H1 (cell line): Measurements from ENCODE around the gene GGA3.

Experiments used
- BCL11A ChIP-seq, 2 experiments: IDR thresholded peaks; one replicate each; pipeline ENCODE4 v1.6.1; 2011; ENCODE audit warnings: low read depth in 2 of 2, low read length in 2 of 2, mild to moderate bottlenecking in 2 of 2
- CBX5 ChIP-seq: fragments of 300-800, 300-1000 bp; sonication (generic); IDR thresholded peaks from 2 replicates; pipeline ENCODE4 v1.7.1; 2016; ENCODE audit warnings: antibody characterized with exemption, low read length, low read depth
- CHD2 ChIP-seq: IDR thresholded peaks from 2 replicates; pipeline ENCODE4 v1.6.1; 2012; ENCODE audit warnings: low read length, improper control_type of control experiment
- CTCF ChIP-seq, 3 experiments: IDR thresholded peaks; 1 replicate in 2 of 3; 2 replicates in 1 of 3; pipeline versions ENCODE4 v1.5.1 to v1.6.1; 2011; ENCODE audit warnings: low read length in 3 of 3, mild to moderate bottlenecking in 3 of 3, inconsistent platforms in 2 of 3, low read depth in 1 of 3, moderate library complexity in 1 of 3; ENCODE audit not compliant: insufficient read depth in 1 of 3; ENCODE audit errors: control extremely low read depth in 1 of 3
- EP300 ChIP-seq, 2 experiments: IDR thresholded peaks; 1 replicate in 1 of 2; 2 replicates in 1 of 2; pipeline ENCODE4 v1.6.1; 2011 to 2012; ENCODE audit warnings: low read depth in 2 of 2, low read length in 2 of 2, mild to moderate bottlenecking in 2 of 2, borderline replicate concordance in 1 of 2, inconsistent platforms in 1 of 2, moderate library complexity in 1 of 2
- GABPA ChIP-seq: IDR thresholded peaks from 2 replicates; pipeline ENCODE4 v1.6.1; 2011; ENCODE audit warnings: mild to moderate bottlenecking, low read length, moderate library complexity, borderline replicate concordance; ENCODE audit not compliant: insufficient read depth
- MAFK ChIP-seq: IDR thresholded peaks from 2 replicates; pipeline ENCODE4 v1.6.1; 2012; ENCODE audit warnings: low read depth, mild to moderate bottlenecking, improper control_type of control experiment, low read length
- POLR2A ChIP-seq, 2 experiments: IDR thresholded peaks; 1 replicate in 1 of 2; 2 replicates in 1 of 2; pipeline ENCODE4 v1.6.1; 2011; ENCODE audit warnings: low read depth in 2 of 2, low read length in 2 of 2, mild to moderate bottlenecking in 2 of 2; ENCODE audit errors: control extremely low read depth in 1 of 2
- RNF2 ChIP-seq: fragments of 200-900, 300-1000 bp; sonication (generic); IDR thresholded peaks from 2 replicates; pipeline ENCODE4 v1.7.1; 2016; ENCODE audit warnings: borderline replicate concordance, low read depth, mild to moderate bottlenecking, antibody characterized with exemption, low read length; ENCODE audit not compliant: poor library complexity, severe bottlenecking; ENCODE audit errors: missing control alignments
- SAP30 ChIP-seq: fragments of 300-600 bp; sonication (generic); IDR thresholded peaks from 2 replicates; pipeline ENCODE4 v1.7.1; 2012; ENCODE audit warnings: low read length, moderate library complexity, mild to moderate bottlenecking, inconsistent platforms; ENCODE audit not compliant: insufficient read depth, insufficient replicate concordance

DNA sequence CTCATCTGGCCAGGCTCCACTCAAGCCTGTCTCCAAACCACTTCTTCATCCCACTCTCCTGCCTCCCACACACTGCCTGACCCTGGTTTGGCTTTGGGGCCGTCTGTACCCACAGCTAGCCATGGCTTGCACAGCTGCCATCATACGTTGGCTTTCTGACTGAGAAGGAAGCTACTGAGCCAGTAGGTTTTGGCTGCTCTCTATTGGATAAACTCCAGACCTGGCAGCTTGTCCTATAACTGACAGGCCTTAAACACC, 5.7 kb upstream of the GGA3 start:
- TF ChIP-seq EP300 (IDR thresholded peaks at IDR 0.05; ENCODE audit: borderline replicate concordance in 1 of 2, low read depth in 2 of 2, low read length in 2 of 2) (no peak), GABPA (no peak), CTCF (IDR thresholded peaks at IDR 0.05; ENCODE audit: control extremely low read depth in 1 of 3, insufficient read depth in 1 of 3, low read depth in 1 of 3, low read length in 3 of 3) (no peak), POLR2A (IDR thresholded peaks at IDR 0.05; ENCODE audit: control extremely low read depth in 1 of 2, low read depth in 2 of 2, low read length in 2 of 2) (no peak), CBX5 (no peak), RNF2 (no peak), SAP30 (no peak), BCL11A (IDR thresholded peaks at IDR 0.05; ENCODE audit: low read depth in 2 of 2, low read length in 2 of 2) (no peak), MAFK (no peak), CHD2 (no peak)
